GM21528 (cell line): Measurements from ENCODE around the gene MEGF11.
"Not testable (repeated sequence)": the region's sequence is repeated elsewhere in the genome, so short reads cannot be mapped to it uniquely, and the experiment has no call there.

Experiments
- ATAC-seq: cut with Tn5 transposase; IDR thresholded peaks from one replicate; pipeline ENCODE4 v1.9.1; 2021; ENCODE audit warnings: mild to moderate bottlenecking, moderate library complexity; ENCODE audit not compliant: unreplicated experiment, low FRiP score

MEGF11 gene

DNA sequence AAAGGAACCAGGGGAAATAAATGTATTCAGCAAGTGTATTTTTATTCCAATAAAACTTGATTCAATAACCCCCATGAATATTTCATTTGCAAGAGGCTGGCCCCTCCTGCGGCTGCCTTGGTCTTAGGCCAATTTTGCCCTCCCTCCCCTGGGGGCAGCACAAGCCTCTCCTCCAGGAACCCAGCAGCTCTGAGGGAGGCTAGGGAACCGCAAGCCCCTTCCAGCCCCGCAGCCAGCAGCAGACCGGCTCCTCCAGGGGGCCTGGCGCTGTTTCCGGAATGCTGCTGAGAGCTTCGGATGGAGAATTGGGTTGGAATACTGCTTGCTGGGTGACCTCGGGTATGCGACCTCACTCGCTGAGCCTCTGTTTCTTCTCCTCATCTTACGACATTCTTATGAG lies 234.2 kb downstream of the MEGF11 start:
- ATAC-seq, result no peak

DNA sequence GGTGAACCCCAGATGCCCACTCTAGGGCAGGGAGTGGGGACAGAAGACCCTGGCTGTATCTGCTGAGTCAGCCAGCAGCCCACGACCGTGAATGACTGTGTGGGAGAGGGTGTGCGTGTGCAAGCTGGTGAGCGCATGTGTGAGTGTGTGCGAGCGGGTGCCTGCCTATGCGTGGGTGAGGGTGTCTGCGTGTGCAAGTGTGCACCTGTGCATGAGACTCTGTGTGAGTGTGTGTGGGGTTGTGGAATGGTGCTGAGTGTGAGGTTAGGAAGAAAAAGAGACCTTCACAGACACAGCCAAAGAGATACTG lies 235.1 kb downstream of the MEGF11 start:
- ATAC-seq, result no peak

DNA sequence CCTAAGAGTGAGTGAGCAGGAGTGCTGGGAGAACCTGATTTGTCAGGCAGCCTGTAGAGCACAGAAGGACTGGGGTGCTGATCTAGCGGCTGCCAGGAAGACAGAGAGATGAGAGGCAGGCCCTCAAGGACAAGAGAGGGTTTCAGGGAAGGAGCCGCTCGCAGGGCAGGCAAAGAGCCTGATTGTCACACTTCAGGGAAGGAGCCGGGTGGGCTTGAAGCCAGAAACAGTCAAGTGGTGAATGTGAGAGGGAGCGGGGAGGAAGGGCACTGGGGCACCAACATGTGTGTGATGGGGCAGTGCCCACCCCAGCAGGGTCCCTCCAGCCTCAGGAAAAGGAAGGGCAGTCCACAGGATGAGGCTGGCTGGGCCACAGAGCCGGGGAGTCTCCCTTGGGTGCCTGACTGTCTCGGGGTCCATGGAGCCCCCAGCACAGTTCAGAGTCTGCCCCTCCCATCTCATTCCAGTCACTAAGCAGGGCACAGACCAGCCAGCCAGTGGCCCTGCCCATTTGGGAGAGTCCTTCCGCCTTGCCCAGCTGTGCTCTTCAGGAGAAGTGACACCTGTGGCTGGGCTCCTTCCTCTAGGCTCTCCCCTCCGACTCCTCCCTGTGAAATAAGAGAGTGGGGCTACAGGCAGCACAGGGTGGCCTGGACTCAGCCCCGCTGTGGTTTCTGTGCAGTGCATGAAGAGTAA lies 235.6 kb downstream of the MEGF11 start:
- ATAC-seq, result no peak

DNA sequence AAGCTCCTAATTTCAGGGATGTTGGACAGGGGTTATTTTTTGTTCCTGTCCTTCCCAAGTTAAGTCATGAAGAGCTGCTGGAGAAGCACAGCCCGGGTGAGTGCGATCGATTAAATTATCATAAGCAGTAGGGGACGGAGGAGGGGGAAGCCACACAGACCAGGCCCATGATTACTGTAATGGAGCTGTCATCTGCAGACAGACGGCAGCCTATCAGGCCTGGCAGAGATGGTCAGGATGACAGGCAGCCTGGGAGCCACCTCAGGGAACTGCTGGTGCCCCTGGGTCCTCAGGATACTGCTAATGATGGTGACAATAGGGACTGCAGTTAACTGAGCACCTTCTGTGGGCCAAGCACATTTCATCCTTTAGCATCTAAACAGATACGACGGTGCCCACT lies 236.6 kb downstream of the MEGF11 start:
- ATAC-seq, result no peak

- ATAC-seq, result no peak
Observed at GRCh38 chr15:66016199-66016598, 237.4 kb downstream of the MEGF11 start.

- ATAC-seq, result no peak
Observed at GRCh38 chr15:66014635-66015182, 238.8 kb downstream of the MEGF11 start.

DNA sequence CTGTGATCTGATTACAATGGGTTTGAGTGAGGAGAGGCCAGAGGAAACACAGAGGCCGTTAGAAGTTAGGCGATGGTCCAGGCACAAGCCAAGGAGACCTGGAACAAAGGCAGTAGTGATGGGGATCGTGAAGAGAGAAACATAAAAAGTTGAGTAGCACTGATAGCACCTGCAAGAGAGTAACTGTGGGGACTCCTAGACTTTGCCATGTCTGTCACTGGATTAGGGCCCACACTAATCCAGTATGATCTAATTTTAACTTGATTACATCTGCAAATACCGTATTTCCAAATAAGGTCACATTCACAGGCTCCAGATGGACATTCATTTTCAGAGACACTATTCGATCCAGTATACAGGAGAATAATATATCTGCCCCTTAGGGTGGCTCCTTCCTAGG lies 239.5 kb downstream of the MEGF11 start:
- no peak for ATAC-seq

DNA sequence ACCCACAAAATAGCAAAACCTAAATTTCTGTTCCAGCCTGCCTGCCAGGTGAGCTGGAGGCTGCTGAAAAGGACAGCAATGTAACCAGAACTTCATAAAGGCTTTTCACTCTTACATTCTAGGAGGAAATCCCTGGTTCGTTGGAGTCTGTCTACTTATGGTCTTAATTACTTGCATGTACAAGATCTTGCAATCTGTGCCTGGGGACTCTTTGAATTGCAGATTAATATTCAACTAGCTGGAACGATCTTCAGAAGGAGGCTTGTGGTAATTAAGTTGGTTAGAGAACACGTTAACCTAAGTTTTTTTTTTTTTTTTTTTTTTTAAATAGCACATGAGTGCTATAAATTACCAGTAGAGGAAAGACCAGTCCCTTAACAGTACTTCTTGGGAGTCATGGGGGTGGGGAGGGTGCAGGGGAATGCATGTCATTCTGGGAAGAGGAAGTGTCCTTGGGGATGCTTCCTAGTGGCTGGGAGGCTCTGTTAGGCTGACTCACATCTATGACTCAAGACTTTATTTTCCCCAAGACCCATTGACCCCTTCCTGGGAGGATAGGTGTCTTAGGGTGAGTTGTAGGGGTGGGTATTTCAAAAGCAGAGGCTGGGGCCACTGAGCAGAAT lies 244.5 kb downstream of the MEGF11 start:
- no peak for ATAC-seq

DNA sequence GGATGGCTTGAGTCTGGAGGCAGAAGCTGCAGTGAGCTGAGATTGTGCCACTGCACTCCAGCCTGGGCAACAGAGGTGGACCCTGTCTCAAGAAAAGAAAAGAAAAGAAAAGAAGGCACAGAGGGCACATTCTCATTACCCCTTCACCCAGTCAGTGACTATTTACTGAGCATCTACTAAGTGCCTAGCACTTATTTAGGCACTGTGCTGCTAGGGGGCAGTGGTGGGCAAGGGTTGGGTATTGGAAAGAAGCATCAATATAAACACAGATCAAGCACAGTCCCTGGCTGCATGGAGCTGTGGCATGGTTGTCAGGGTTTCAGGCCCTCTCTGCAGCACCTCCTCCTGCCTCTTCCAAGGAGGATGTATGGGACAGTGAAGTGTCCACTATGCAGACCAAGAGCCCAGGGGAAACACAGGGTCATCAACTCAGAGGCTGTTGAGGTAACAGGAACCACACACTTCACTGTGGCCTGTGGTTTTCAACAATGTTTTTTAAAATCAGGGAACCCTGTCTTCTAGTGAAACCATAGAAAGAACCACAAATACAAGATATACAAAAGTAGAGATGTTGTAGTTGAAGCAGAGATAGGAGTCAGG lies 245.8 kb downstream of the MEGF11 start:
- no peak for ATAC-seq

- no peak for ATAC-seq
Observed at GRCh38 chr15:66006986-66007385, 246.6 kb downstream of the MEGF11 start.

DNA sequence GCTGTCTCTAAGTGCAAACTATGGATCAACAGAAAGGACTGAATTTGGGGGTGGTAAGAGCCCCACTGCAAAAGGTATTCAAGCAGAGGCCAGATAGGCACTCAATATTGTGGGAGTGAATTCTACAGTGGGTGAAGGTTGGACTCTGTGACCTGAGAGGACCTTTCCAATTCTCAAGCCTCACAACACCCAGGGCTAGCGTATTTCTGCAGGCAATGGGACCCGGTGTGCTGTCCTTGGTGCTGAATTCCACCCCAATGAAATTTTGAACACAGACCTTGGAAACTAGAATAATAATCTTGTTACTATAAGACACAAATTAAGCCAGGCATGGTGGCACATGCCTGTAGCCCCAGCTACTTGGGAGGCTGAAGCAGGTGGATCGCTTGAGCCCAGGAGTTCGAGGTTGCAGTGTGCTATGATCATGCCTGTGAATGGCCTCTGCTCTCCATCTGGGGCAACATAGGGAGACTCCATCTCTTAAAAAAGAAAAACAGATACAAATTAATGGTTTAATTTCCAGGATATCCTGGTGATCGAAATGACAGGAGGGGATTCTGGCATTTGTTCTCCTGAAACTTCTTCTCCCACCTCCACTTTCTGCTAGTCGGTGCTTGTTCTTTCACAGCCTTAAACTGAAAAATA lies 248.8 kb downstream of the MEGF11 start:
- ATAC-seq, result no peak

DNA sequence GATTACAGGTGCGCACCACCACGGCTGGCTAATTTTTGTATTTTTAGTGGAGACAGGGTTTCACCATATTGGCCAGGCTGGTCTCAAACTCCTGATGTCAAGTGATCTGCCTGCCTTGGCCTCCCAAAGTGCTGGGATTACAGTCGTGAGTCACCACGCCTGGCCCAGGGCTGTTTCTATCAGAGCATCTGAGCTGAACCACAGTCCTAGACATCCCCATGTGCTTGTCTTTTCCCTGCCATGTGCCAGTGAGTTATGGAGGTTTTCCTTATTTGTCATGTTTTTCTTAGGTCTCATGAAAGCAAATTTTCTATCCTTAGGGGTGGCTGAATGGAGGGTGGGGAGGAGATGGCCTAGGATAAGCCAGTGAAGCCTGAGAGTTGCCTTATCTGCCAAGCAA lies 250.4 kb downstream of the MEGF11 start:
- ATAC-seq, result not testable (repeated sequence)

DNA sequence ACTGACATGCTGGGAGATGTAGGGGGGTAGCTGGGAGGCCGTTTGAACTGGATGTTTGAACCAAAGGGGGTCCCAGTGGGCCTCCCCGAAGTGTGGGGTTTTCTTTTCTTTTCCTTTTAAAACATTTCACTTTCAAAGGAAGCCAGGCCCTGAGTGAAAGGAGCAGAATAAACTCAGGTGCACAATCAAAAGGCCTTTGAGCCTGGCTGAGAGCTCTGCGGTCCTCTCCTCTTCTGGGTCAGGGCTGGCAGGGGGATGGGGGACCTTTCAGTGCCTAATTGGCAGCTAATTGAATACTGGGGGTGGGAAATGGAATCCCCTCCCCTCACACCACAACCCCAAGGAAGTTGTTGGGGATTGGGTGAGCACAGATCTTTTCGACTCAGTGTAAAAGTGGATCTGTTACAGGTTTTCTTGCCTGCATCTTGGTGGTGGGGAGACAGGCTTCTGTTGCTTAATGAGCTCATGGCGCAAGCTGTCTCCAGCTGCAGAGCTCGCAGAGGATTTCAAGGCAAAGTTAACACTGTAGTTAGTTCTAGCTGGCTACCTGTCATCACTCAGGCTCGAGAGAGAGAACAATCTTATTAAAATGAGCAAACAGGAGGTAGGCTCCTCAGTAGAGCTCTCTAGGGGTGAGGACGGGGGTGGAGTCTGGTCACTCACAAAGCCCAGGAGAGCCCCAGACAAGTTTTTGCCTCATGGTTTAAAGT lies 251.7 kb downstream of the MEGF11 start:
- ATAC-seq, result no peak

DNA sequence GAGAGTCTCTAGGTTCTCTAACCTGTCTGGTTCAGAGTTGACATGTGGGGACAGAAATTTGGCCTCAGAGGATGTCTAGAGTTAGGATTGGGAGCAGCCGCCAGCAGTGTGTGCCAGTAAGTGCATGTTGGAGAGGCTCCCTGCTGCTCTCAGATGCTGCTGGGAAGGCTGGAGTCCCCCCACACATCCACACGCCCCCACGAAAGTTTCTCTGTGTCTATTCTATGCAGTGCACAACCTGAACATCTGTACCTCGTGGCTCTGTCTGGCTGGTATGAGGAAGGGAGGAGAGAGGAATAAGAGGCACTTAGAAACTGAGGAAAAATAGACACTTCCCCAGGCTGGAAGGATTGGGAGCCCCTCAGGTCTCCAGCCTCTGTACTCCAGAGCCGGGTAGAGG lies 252.5 kb downstream of the MEGF11 start:
- ATAC-seq, result no peak

DNA sequence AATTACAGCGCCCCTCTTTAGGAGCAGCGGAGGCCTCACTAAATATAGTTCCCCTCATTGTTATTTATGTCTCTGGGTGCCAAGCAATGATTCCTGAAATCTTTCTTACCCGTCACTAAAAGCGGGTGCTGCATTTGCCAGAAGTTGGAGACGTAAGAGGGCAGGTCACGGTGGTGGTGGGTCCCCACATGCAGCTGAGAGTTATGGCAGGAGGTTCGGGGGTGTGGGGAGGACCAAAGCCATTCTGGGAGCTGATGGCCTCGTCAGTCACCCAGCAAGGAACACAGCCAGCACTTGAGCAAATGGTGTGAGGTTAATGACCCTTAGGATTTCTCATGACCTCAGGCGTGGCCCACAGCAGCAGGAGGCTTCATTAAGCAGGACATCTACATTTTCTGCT lies 255.1 kb downstream of the MEGF11 start:
- ATAC-seq, result no peak

DNA sequence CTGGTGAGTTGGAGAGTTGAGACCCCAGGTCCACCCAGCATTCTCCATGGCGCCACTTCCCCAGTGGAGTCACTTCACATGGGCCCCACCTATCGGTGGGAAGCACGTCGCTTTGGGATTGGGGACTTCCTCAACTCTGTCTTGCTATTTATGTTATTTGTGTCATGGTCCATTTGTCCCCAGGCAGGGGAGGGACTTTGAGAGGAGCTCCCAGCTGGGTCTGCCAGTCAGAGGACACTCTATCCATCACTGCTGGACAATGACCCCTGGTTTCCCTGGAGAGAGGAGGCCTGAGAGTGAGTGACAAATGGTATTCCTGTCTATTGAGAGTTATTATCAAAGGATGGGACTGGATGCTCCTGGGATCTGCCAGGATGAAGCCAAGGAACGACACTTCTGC lies 256.6 kb downstream of the MEGF11 start:
- no peak for ATAC-seq

- ATAC-seq, result no peak
Observed at GRCh38 chr15:65994832-65995231, 258.7 kb downstream of the MEGF11 start.

DNA sequence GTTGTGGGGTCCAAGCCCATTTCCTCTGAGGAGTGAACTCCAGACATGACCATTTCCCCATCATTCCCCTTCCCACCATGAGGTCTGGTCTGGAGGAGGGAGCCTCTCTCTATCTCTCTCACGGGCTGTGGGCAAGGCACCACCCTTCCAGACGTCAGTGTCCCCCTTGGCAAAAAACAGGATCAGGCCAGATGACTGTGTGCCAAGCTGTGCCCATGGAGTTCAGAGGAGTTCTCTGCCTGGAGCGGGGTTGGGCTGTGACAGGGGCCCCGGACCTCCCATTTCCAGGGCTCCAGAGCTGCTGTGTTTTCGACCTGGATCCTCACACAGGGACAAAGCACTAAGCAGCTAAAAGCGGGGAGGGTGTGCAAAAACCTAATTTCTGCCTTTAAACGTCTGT lies 259.8 kb downstream of the MEGF11 start:
- no peak for ATAC-seq

- no peak for ATAC-seq
Observed at GRCh38 chr15:65993236-65993635, 260.3 kb downstream of the MEGF11 start.

DNA sequence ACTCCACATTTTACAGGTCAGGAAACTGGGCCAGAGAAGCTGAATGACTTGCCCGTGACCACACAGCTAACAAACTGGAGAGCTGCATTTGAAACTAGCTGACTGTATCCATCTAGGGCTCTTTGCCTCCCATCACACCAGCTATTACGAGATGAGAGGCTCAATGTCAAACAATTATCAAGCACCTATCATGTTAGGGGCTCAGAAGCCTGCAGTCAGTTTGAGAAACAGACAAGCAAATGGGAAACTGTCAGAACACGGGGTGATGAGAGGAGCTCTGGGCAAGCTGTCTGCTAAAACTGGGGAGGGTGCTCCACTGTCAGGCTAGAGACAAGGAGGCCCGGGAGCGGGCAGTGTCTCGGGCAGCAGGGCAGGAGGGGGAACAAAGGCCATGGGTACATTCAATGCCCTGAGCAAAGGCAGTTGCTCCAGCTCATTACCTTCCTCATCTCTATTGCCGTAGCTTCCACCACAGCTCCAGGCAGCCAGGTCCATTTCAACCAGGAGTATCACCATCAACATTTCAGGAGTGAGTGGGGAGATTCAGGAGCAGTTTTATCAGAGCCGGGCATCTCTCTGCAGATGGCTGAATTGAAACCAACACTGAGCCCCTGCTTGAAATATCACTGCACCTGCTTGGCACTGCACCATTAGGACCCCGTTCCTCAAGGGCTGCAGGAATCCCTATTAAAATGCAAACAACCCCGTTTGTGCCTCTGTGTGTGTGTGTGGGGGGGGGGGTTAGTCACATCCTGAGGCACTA lies 261.6 kb downstream of the MEGF11 start:
- ATAC-seq, result no peak
